HG03565 (cell line): ENCODE measurements around the gene GPX2.
"Not testable (repeated sequence)": the region's sequence is repeated elsewhere in the genome, so short reads cannot be mapped to it uniquely, and the experiment has no call there.

Source experiments
- ATAC-seq: cut with Tn5 transposase; IDR thresholded peaks from one replicate; pipeline ENCODE4 v1.9.1; 2021; ENCODE audit warnings: mild to moderate bottlenecking, moderate library complexity; ENCODE audit not compliant: unreplicated experiment

The GPX2 gene

GRCh38 chr14:64915029-64915424 lies 27.5 kb downstream of the GPX2 start:
- ATAC-seq = no peak

- peak; percentile 90 for ATAC-seq
Observed at GRCh38 chr14:64914237-64915028, 28.1 kb downstream of the GPX2 start, which contains the start of gene CHURC1. TSS of gene CHURC1 (plus strand) at chr14:64914455. CDS start at chr14:64914496, 41 bp downstream.

GRCh38 chr14:64913477-64913876 lies 29.1 kb downstream of the GPX2 start:
- ATAC-seq = not testable (repeated sequence)

GRCh38 chr14:64912261-64912660 lies 30.3 kb downstream of the GPX2 start:
- ATAC-seq = no peak

- ATAC-seq = no peak
Observed at GRCh38 chr14:64910847-64911495, 31.6 kb downstream of the GPX2 start.

- no peak for ATAC-seq
Observed at GRCh38 chr14:64906022-64906421, 36.5 kb downstream of the GPX2 start.

- ATAC-seq = no peak
Observed at GRCh38 chr14:64899958-64900357, 42.6 kb downstream of the GPX2 start.

- no peak for ATAC-seq
Observed at GRCh38 chr14:64891839-64892375, 50.6 kb downstream of the GPX2 start.

GRCh38 chr14:64891173-64891838 lies 51.2 kb downstream of the GPX2 start:
- no peak for ATAC-seq

- no peak for ATAC-seq
Observed at GRCh38 chr14:64889352-64889751, 53.2 kb downstream of the GPX2 start.
